Neural cell (in vitro differentiated cells): ENCODE measurements around the gene MYRF. TPM values are rescaled to one million over a fixed set of nuclear protein-coding genes. Genes with fewer than 3 reads are reported as not detected.

ENCODE experiments used
- H2AFZ ChIP-seq: fragments of 200-600, 300-800 bp; sonication (generic), shearing (Covaris generic); 2 replicates; pipeline ENCODE4 v1.6.0; 2014; ENCODE audit warnings: low read depth, mild to moderate bottlenecking, antibody characterized with exemption, low read length, moderate library complexity
- H3F3A ChIP-seq: fragments of 200-600 bp; shearing (Covaris generic); 2 replicates; pipeline ENCODE4 v1.6.1; 2016; ENCODE audit warnings: mild to moderate bottlenecking, moderate library complexity, mixed read lengths, antibody characterized with exemption, low read length; ENCODE audit not compliant: insufficient read depth, poor library complexity, severe bottlenecking
- H3K27ac ChIP-seq: fragments of 200-600, 300-800 bp; sonication (generic), shearing (Covaris generic); 2 replicates; pipeline ENCODE4 v1.5.1; 2014; ENCODE audit warnings: mild to moderate bottlenecking, low read length, moderate library complexity
- H3K27me3 ChIP-seq: fragments of 300-800, 200-600 bp; sonication (generic), shearing (Covaris generic); 2 replicates; pipeline ENCODE4 v1.6.0; 2014; ENCODE audit warnings: mild to moderate bottlenecking, low read depth, low read length, moderate library complexity; ENCODE audit not compliant: insufficient read depth
- H3K36me3 ChIP-seq: fragments of 300-800, 200-600 bp; sonication (generic), shearing (Covaris generic); 2 replicates; pipeline ENCODE4 v1.5.1; 2014; ENCODE audit warnings: mild to moderate bottlenecking, antibody characterized with exemption, low read length, moderate library complexity; ENCODE audit not compliant: insufficient read depth
- H3K4me2 ChIP-seq: fragments of 300-800, 200-600 bp; sonication (generic), shearing (Covaris generic); 2 replicates; pipeline ENCODE4 v1.6.0; 2014; ENCODE audit warnings: mild to moderate bottlenecking, low read length
- H3K4me3 ChIP-seq: fragments of 300-800, 200-600 bp; sonication (generic), shearing (Covaris generic); 2 replicates; pipeline ENCODE4 v1.5.1; 2014; ENCODE audit warnings: mild to moderate bottlenecking, low read length, moderate library complexity
- H3K79me2 ChIP-seq: fragments of 200-600 bp; shearing (Covaris generic); replicated peaks from 2 replicates; pipeline ENCODE4 v1.6.0; 2014; ENCODE audit warnings: mild to moderate bottlenecking, low read length, moderate library complexity; ENCODE audit not compliant: insufficient read depth
- H3K9ac ChIP-seq: fragments of 300-800, 200-600 bp; sonication (generic), shearing (Covaris generic); 2 replicates; pipeline ENCODE4 v1.6.1; 2016; ENCODE audit warnings: mild to moderate bottlenecking, low read length, mixed read lengths
- H3K9me2 ChIP-seq: fragments of 200-600 bp; shearing (Covaris generic); 2 replicates; pipeline ENCODE4 v1.6.1; 2016; ENCODE audit warnings: mild to moderate bottlenecking, low read length, mixed read lengths; ENCODE audit not compliant: insufficient read depth
- H3K9me3 ChIP-seq: fragments of 200-600, 300-800 bp; sonication (generic), shearing (Covaris generic); 2 replicates; pipeline ENCODE4 v1.6.1; 2016; ENCODE audit warnings: mild to moderate bottlenecking, mixed run types, low read length, moderate library complexity, mixed read lengths
- H4K20me1 ChIP-seq: fragments of 200-600 bp; shearing (Covaris generic); 2 replicates; pipeline ENCODE4 v1.6.1; 2016; ENCODE audit warnings: mild to moderate bottlenecking, mixed run types; ENCODE audit not compliant: insufficient read depth
- EP300 ChIP-seq: fragments of 450-650 bp; conservative IDR thresholded peaks from 2 replicates; pipeline ENCODE4 v1.6.1; 2014; ENCODE audit warnings: antibody characterized with exemption, mild to moderate bottlenecking, moderate library complexity; ENCODE audit not compliant: poor library complexity, severe bottlenecking
- EZH2 ChIP-seq: fragments of 200-600, 300-800 bp; shearing (Covaris generic), sonication (generic); IDR thresholded peaks from 2 replicates; pipeline ENCODE4 v1.6.1; 2014; ENCODE audit warnings: antibody characterized with exemption, low read length, borderline replicate concordance, mild to moderate bottlenecking; ENCODE audit not compliant: insufficient read depth, poor library complexity, severe bottlenecking
- MXI1 ChIP-seq: fragments of 450-650 bp; conservative IDR thresholded peaks from 2 replicates; pipeline ENCODE4 v1.6.1; 2014; ENCODE audit warnings: antibody characterized with exemption, mild to moderate bottlenecking; ENCODE audit not compliant: poor library complexity, severe bottlenecking
- POLR2AphosphoS5 ChIP-seq: IDR thresholded peaks from 2 replicates; pipeline ENCODE4 v1.6.1; 2012
- SMC3 ChIP-seq: fragments of 450-650 bp; conservative IDR thresholded peaks from 2 replicates; pipeline ENCODE4 v1.6.1; 2014; ENCODE audit warnings: antibody characterized with exemption, mild to moderate bottlenecking, moderate library complexity; ENCODE audit not compliant: poor library complexity
- TAF1 ChIP-seq: IDR thresholded peaks from 2 replicates; pipeline ENCODE4 v1.6.1; 2012; ENCODE audit warnings: low read depth
- polyA plus RNA-seq: library from polyadenylated mRNA; depleted of rRNA; stranded (reverse); fragments of >200 nt; gene quantifications from 2 replicates; pipeline ENCODE4 v1.2.3, GENCODE V29; 2014
- TF ChIP-seq, protein P1 (sequence below): IDR thresholded peaks from 2 replicates; pipeline ENCODE4 v1.6.1; 2012; ENCODE audit warnings: borderline replicate concordance
- TF ChIP-seq, protein P2 (sequence below): fragments of 450-650 bp; IDR thresholded peaks from 2 replicates; pipeline ENCODE4 v1.5.1; 2014; ENCODE audit warnings: antibody characterized with exemption, mild to moderate bottlenecking, moderate library complexity; ENCODE audit not compliant: poor library complexity, severe bottlenecking

Gene MYRF
- polyA plus RNA-seq, 1 donor from 2014 or later, result 0.16 TPM

DNA sequence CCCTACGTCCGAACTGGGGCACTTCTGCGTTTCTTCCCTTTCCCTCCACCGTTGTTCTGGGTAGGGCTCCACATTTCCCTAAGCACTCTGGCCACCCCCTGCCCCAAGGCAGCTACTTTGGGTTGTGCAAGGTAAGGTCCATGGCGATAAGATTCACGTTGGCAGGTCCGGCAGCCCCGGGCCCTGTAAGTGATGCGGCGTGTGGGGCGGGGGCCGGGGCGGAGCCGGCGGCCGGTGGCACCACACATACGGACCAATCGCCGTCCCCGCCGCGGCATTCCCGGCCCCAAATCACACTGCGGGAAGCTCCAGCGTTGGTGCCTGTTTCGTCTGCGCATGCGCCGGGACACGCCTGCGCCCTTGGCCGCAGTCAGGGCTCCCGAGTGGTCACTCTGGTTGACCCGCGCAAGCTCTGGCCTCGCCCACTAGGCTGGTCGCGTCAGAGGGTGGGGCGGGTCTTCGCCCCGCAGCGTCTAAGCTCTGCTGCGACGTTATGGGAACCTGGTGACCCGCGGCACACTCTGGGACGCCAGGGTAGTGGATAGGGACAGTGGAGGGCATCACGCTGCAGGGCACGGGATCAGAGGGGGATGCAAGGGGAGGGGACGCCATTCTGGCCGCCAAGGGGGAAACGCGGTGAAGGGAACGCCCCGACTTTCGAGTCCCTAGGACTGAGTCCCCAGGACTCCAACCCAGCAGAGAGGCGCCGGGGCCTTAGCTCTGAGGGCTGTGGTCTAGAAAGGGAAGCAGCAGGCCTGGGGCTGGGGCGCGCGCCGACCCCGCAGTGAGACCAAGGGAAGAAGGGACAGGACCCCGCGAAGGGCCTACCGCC, 62.7 kb downstream of the MYRF start:
- Histone ChIP-seq H3K27ac (peak overlapping the region; percentile 93), H3K4me2 (peak overlapping the region; percentile 75), H4K20me1 (no peaks in the 10 kb centered on the region), H3K9ac (peak overlapping the region; percentile 97), H3K36me3 (peaks cover 12% of the 10 kb centered on the region), H3K27me3 (no peaks in the 10 kb centered on the region), H3K79me2 (peaks cover 36% of the 10 kb centered on the region), H3K9me2 (no peaks in the 10 kb centered on the region), H2AFZ (peak overlapping the region; percentile 70), H3K4me3 (peak overlapping the region; percentile 99), H3K9me3 (no peaks in the 10 kb centered on the region), H3F3A (no peaks in the 10 kb centered on the region)
- TF ChIP-seq SMC3, result peak; percentile 7
- no peak for TF ChIP-seq EZH2
- TF ChIP-seq, protein P1, sequence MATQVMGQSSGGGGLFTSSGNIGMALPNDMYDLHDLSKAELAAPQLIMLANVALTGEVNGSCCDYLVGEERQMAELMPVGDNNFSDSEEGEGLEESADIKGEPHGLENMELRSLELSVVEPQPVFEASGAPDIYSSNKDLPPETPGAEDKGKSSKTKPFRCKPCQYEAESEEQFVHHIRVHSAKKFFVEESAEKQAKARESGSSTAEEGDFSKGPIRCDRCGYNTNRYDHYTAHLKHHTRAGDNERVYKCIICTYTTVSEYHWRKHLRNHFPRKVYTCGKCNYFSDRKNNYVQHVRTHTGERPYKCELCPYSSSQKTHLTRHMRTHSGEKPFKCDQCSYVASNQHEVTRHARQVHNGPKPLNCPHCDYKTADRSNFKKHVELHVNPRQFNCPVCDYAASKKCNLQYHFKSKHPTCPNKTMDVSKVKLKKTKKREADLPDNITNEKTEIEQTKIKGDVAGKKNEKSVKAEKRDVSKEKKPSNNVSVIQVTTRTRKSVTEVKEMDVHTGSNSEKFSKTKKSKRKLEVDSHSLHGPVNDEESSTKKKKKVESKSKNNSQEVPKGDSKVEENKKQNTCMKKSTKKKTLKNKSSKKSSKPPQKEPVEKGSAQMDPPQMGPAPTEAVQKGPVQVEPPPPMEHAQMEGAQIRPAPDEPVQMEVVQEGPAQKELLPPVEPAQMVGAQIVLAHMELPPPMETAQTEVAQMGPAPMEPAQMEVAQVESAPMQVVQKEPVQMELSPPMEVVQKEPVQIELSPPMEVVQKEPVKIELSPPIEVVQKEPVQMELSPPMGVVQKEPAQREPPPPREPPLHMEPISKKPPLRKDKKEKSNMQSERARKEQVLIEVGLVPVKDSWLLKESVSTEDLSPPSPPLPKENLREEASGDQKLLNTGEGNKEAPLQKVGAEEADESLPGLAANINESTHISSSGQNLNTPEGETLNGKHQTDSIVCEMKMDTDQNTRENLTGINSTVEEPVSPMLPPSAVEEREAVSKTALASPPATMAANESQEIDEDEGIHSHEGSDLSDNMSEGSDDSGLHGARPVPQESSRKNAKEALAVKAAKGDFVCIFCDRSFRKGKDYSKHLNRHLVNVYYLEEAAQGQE, result peak; percentile 42
- peak; percentile 31 for TF ChIP-seq MXI1
- TF ChIP-seq EP300, result peak; percentile 48
- peak; percentile 36 for TF ChIP-seq TAF1
- TF ChIP-seq, protein P2, sequence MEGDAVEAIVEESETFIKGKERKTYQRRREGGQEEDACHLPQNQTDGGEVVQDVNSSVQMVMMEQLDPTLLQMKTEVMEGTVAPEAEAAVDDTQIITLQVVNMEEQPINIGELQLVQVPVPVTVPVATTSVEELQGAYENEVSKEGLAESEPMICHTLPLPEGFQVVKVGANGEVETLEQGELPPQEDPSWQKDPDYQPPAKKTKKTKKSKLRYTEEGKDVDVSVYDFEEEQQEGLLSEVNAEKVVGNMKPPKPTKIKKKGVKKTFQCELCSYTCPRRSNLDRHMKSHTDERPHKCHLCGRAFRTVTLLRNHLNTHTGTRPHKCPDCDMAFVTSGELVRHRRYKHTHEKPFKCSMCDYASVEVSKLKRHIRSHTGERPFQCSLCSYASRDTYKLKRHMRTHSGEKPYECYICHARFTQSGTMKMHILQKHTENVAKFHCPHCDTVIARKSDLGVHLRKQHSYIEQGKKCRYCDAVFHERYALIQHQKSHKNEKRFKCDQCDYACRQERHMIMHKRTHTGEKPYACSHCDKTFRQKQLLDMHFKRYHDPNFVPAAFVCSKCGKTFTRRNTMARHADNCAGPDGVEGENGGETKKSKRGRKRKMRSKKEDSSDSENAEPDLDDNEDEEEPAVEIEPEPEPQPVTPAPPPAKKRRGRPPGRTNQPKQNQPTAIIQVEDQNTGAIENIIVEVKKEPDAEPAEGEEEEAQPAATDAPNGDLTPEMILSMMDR, result no peak
- TF ChIP-seq POLR2AphosphoS5, result peak; percentile 91

DNA sequence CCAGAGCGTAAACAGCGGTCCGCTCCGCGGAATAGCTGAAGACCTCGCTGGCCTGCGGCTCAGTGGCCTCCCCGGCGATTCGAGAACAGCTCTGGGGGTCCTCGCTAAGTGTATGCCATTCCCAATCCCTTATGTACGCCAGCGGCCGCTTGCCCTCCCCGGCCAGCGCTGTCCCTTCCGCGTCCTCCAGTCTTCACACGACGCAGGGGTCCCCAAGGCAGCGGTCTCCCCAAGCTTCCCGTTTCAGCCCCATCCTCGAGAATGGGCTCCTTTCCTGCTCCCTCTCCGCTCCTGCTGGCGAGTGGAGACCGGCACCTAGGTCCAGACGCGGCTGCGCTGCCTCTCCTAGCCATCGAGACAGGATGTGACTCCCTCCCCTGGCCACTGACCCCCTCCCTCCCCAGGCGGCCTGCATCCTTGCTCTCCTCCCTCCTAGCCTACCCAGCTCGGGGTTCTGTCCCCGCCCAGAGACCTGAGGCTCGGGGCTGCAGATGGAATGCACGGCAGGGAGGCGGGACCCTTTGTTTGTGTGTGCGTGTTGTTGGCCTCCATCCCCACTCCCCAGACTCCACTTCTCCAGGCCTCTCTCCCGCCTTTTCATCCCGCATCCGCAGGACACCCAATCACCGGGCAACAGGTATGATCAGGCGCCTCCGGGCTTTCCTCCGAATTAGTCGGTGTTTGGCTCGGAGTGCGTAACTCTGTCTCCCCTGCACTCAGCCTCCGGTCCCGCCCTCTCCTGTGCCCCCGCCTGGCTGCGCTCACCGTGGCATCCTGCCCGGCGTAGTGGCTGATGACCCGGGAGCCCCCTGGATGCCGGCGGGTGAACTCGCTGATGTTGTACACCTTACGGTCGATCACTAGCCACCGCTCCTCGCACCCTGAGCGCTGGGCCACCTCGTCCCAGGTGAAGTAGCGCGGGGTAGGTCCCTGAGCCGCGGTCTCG, 63.6 kb downstream of the MYRF start:
- Histone ChIP-seq H3K9ac (peak overlapping the region; percentile 97), H3F3A (no peaks in the 10 kb centered on the region), H3K27me3 (no peaks in the 10 kb centered on the region), H3K4me2 (peak overlapping the region; percentile 75), H3K9me2 (no peaks in the 10 kb centered on the region), H3K9me3 (no peaks in the 10 kb centered on the region), H2AFZ (peak overlapping the region; percentile 42), H3K36me3 (peaks cover 5% of the 10 kb centered on the region), H3K27ac (peak overlapping the region; percentile 93), H4K20me1 (no peaks in the 10 kb centered on the region), H3K79me2 (peaks cover 40% of the 10 kb centered on the region), H3K4me3 (peak overlapping the region; percentile 99)
- TF ChIP-seq EP300, result no peak
- peak; percentile 44 for TF ChIP-seq TAF1
